Activated CD4-positive, alpha-beta T cell treated with anti-CD3 and anti-CD28 coated beads for 36 hours (primary cell): ENCODE results near the gene LRRN2. TPM values are rescaled to one million over a fixed set of nuclear protein-coding genes. Genes with fewer than 3 reads are reported as not detected.
A peak's percentile ranks its signal among the peaks of the same experiment; 100 is the strongest.

ENCODE experiments used
- ATAC-seq: fragments of 200-7000 bp; cut with Tn5 transposase; one replicate; pipeline ENCODE4 v1.10.0; 2021; ENCODE audit warnings: mild to moderate bottlenecking, moderate library complexity
- CTCF ChIA-PET: fragments of 350-600 bp; sonication (Branson Sonifier 250); formaldehyde crosslinking; loops from one replicate; lab custom pipeline; 2021; ENCODE audit warnings: antibody characterized with exemption; lab: Charles Lee
- POLR2A ChIA-PET: fragments of 350-600 bp; sonication (Branson Sonifier 250); formaldehyde crosslinking; loops from one replicate; lab custom pipeline; 2021; ENCODE audit warnings: antibody characterized with exemption, inconsistent platforms; lab: Charles Lee
- DNase-seq: peaks from one replicate; pipeline ENCODE4 v3.0.0-alpha.2; 2020
- H3K27ac Mint-ChIP-seq: one replicate; pipeline ENCODE4 v1.8.0; 2021; ENCODE audit warnings: mixed read lengths
- H3K27me3 Mint-ChIP-seq: one replicate; pipeline ENCODE4 v1.8.0; 2021; ENCODE audit warnings: mixed read lengths
- H3K36me3 Mint-ChIP-seq: one replicate; pipeline ENCODE4 v1.8.0; 2021; ENCODE audit warnings: low read depth, mixed read lengths
- H3K4me1 Mint-ChIP-seq: one replicate; pipeline ENCODE4 v1.8.0; 2021; ENCODE audit warnings: mixed read lengths
- H3K4me3 Mint-ChIP-seq: one replicate; pipeline ENCODE4 v1.8.0; 2021; ENCODE audit warnings: mild to moderate bottlenecking, moderate library complexity, mixed read lengths
- H3K9me3 Mint-ChIP-seq: one replicate; pipeline ENCODE4 v1.8.0; 2021; ENCODE audit warnings: low read depth, mixed read lengths
- intact Hi-C, 2 experiments: fragments of 100-400 bp; cut with DNase I in 1 of 2; cut with micrococcal nuclease in 1 of 2; formaldehyde crosslinking; loops; one replicate each; pipeline versions ENCODE4 v1.14.2 to v1.15.1; 2022 to 2024; cut with DNase I, micrococcal nuclease
- total RNA-seq, 2 experiments: library from RNA; stranded (reverse); gene quantifications; one replicate each; pipeline ENCODE4 v1.2.3, GENCODE V29; 2021

The LRRN2 gene
- total RNA-seq, 2 experiments from 2014 or later, result 0.05 TPM; not detected in 1

DNA sequence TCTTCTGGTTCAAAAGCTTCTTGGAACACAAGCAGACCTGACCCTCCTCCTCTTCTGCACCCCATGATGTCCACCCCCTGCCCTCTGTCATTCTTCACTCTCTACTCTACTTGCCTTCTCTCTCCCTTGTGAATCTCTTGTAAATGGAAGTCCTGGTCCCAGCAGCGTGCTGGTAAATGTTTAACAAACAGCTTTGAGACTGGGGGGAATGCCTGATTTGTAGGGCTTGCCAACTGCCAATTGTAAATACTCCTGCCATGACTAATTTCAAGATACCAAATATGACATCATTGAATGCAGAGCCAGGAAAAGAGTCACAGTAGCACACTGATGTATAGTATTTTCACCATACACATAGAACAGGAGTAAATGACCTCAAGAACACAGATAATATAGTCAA is 40.9 kb upstream of the LRRN2 start:
- intact Hi-C loops, result no loop called here
- no peak for DNase-seq
- ATAC-seq, result peak; percentile 80
- Mint-ChIP-seq H3K36me3 (no peaks in the 10 kb centered on the region), H3K4me1 (peaks cover 3% of the 10 kb centered on the region), H3K27me3 (no peaks in the 10 kb centered on the region), H3K9me3 (no peaks in the 10 kb centered on the region), H3K4me3 (no peak overlapping the region), H3K27ac (no peak overlapping the region)
- CTCF ChIA-PET, result interaction anchor here (0.7 to 1.6 kb wide), 3 partner anchors 45 to 147 kb away, joined by 3 to 4 read pairs (median 3); no protein-coding TSS in a partner anchor
- POLR2A ChIA-PET, result no interaction called here

DNA sequence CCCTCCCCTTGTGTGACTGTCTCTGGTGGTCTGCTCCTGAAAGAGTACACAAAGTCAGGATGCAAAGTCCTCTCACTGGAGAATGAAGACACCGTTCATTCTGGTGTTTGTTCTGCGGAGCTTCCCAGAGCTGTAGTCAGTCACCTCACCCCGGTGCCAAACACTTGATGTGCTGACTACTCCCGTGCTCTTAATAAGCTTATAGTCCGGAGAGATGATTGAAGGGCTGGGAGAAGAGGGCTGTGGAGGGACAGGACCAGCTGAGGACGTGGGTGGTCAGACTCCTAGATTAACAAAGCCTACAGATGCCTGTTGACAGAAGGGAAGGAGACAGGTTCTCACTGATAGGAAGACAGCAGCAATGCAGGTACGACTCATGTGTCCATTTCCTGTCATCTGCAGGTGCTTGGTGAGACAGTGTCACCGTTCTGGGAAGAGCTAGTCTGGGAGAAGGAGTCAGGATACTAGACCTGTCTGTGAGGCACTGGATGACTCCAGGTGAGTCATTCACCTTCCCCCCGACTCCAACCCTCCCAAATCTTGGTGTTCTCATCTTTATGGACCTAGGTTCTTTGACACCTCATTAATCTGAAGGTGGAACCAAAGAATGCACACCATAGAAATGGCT is 40.4 kb upstream of the LRRN2 start:
- Mint-ChIP-seq H3K36me3 (no peaks in the 10 kb centered on the region), H3K9me3 (no peaks in the 10 kb centered on the region), H3K27ac (no peak overlapping the region), H3K4me1 (peaks cover 3% of the 10 kb centered on the region), H3K4me3 (no peak overlapping the region), H3K27me3 (no peaks in the 10 kb centered on the region)
- DNase-seq, result no peak
- ChIA-PET POLR2A (no interaction called here), CTCF (interaction anchor here (0.7 to 1.6 kb wide), 5 partner anchors 11 to 147 kb away, joined by 3 to 4 read pairs (median 3); no protein-coding TSS in a partner anchor)
- ATAC-seq, result peak; percentile 33
- intact Hi-C loops, result no loop called here

DNA sequence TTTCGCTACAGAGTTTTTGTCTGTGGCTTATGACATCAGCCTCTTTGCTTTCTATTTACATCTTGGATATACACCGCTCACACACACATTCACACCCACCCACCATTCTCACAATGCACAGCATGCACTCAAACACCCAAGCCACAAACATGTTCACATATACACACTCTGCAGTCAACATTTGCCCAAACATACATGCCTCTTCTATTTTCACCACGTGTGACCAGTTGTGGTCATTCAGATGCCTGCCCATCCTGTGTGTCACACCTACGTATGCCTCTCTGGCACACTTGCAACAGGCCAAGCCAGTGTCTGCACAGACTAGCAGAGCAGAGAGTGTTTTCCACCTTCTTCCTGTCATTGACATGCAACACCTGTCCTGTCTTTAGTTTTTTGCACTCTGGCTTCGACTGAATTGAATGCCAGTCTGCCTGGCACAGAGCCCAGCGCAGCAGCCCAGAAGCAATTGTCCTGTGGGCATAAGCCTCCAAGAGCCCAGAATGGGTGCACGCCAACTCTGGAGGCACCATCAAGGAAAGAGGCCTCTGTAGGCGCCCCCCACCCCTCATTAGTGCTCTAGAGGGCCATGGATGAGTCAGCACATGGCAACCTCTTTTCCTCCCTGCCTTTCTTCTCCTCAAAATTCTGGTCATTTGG is 37.7 kb upstream of the LRRN2 start:
- POLR2A ChIA-PET, result no interaction called here
- Mint-ChIP-seq H3K4me1 (peaks cover 3% of the 10 kb centered on the region), H3K27ac (no peak overlapping the region), H3K36me3 (no peaks in the 10 kb centered on the region), H3K9me3 (no peaks in the 10 kb centered on the region), H3K4me3 (no peak overlapping the region), H3K27me3 (no peaks in the 10 kb centered on the region)
- ATAC-seq (peak; percentile 49), DNase-seq (no peak)
- intact Hi-C loops, result no loop called here
- CTCF ChIA-PET, result no interaction called here

DNA sequence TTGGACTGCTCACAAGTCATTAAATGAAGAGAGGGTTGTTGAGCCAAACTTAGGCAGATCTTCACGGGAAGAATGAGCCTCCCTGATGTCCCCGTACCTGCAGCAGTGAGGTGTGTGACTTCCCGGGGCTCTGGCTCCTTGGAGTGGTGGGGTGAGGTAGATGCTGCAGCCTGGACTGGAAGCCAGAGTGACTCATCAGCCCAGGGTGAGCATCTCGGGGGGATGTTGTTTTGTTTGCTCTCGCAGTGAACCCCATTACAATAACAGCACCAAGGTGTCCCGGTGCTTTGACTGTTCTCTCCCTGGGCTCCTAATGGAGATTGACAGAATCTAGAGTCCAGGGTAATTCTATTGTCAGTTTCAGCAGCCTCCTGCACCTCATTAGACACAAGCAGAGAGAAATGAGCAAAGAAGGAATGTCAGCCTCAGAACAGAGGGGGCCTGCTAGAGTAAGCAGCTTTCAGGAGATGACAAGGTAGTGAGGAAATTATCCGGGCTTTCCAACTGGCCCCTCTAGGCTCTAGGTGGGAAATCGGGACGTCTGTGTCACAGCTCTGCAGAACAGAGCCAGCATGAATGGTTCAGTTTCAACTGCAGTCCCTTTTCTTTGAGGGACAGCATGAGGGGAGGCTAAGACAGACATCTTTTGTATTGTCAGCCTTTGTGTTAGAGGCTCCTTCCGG is 36.0 kb upstream of the LRRN2 start:
- H3K27ac Mint-ChIP-seq, result no peak overlapping the region
- ChIA-PET CTCF (interaction anchor here (1.1 kb wide), 1 partner anchor 25 kb away, joined by 3 read pairs; no protein-coding TSS in a partner anchor), POLR2A (no interaction called here)
- H3K36me3 Mint-ChIP-seq, result no peaks in the 10 kb centered on the region
- DNase-seq, result no peak
- intact Hi-C loops, result no loop called here
- H3K9me3 Mint-ChIP-seq, result no peaks in the 10 kb centered on the region
- peaks cover 3% of the 10 kb centered on the region for H3K4me1 Mint-ChIP-seq
- no peaks in the 10 kb centered on the region for H3K27me3 Mint-ChIP-seq
- H3K4me3 Mint-ChIP-seq, result no peak overlapping the region
- ATAC-seq, result no peak

DNA sequence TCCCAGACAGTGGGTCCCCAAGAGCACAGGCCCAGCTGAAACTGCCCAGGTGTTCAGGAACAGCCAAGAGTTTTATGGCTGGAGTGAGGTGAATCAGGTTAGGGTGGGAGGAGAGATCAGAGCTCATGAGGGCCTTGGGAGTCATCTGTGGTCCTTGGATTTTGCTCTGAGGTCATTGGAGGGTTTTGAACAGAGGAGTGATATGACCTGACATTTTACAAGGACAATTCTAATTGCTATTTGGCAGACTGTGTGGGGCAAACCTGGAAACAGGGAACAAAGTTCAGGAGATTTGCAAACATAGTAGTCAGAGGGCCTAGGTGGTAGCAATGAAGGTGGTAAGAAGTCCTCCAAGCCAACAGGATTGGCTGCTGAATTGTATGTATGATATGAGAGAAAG is 31.1 kb upstream of the LRRN2 start:
- no peak for ATAC-seq
- intact Hi-C loops, result no loop called here

DNA sequence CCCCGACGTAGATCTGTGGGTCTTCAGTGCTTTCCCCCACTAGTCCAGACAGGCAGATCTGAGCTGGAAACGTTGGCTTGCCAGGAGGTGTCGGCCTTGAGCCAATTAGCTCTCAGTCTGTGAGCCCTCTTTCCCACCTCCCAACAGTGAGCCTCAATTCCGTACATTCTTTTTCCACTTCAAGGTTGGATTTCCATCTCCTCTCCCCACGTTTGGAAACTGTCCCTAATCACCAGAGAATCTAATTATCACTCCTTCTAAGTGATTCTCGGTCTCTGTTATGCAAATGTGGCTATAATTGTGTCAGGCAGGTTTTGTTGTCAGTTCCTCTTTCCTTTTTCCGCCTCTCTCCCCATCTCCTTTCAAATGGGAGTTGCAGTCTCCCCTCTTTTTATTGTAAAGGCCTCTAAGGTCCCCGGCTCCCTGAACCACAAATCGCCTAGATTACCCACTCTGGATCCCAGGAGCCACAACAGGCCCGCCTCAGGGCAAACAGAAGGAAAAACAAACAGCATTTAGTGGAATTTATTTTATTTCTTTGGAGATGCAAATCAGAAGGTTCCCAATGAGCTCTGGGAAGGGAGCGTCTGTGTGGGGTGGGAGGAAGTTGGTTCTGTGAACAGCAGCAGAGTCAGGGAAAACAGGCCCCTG is 29.4 kb upstream of the LRRN2 start:
- Mint-ChIP-seq H3K27me3 (peaks cover 10% of the 10 kb centered on the region), H3K36me3 (no peaks in the 10 kb centered on the region), H3K4me3 (no peak overlapping the region), H3K27ac (no peak overlapping the region), H3K9me3 (no peaks in the 10 kb centered on the region), H3K4me1 (peaks cover 7% of the 10 kb centered on the region)
- POLR2A ChIA-PET, result no interaction called here
- intact Hi-C loops, result no loop called here
- no peak for DNase-seq
- CTCF ChIA-PET, result interaction anchor here (0.6 to 1.9 kb wide), 3 partner anchors 10 to 92 kb away, joined by 3 to 5 read pairs (median 3); no protein-coding TSS in a partner anchor
- ATAC-seq, result no peak

More for the DNA sequence above, 31.1 kb upstream of the LRRN2 start:
- CTCF ChIA-PET, result no interaction called here
- H3K4me3 Mint-ChIP-seq, result no peak overlapping the region
- no peak overlapping the region for H3K27ac Mint-ChIP-seq
- H3K36me3 Mint-ChIP-seq, result no peaks in the 10 kb centered on the region
- H3K27me3 Mint-ChIP-seq, result peaks cover 8% of the 10 kb centered on the region
- no peak for DNase-seq
- H3K9me3 Mint-ChIP-seq, result no peaks in the 10 kb centered on the region
- peaks cover 7% of the 10 kb centered on the region for H3K4me1 Mint-ChIP-seq
- POLR2A ChIA-PET, result no interaction called here

DNA sequence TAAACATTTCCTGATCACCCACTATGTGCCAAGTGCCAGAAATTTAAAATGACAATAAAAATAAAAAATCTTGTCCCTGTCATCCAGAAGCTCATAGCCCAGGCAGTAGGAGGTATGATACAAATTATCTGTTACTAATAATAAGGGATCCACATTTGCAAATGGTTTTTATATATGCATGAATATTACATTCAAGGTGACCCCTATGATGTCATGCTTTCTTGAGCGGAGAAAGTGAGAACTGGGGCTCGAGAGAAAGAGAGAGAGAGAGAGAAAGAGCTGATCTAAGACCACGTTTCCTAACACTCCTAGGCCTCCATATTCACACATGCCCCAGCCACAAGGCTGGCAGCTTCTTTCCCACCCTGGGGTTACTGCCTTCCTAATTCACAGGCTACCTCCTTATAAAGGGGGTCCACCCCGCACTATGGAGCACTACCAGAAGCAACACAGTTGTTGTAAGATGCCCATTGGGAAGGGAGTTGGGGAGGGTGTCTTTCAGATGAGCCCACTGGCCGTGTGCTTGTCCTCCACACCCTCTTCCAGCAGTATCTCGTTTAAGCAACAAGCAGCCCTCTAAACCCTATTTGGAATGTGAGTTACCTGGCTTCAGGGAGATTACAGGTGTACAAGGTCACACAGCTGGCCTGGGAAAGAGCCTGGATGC is 28.8 kb upstream of the LRRN2 start:
- no peaks in the 10 kb centered on the region for H3K9me3 Mint-ChIP-seq
- H3K4me1 Mint-ChIP-seq, result peaks cover 7% of the 10 kb centered on the region
- H3K36me3 Mint-ChIP-seq, result no peaks in the 10 kb centered on the region
- peaks cover 10% of the 10 kb centered on the region for H3K27me3 Mint-ChIP-seq
- DNase-seq (no peak), ATAC-seq (no peak)
- ChIA-PET CTCF (interaction anchor here (0.6 to 1.9 kb wide), 3 partner anchors 11 to 93 kb away, joined by 3 to 5 read pairs (median 3); no protein-coding TSS in a partner anchor), POLR2A (no interaction called here)
- intact Hi-C loops, result no loop called here
- no peak overlapping the region for H3K27ac Mint-ChIP-seq
- no peak overlapping the region for H3K4me3 Mint-ChIP-seq

DNA sequence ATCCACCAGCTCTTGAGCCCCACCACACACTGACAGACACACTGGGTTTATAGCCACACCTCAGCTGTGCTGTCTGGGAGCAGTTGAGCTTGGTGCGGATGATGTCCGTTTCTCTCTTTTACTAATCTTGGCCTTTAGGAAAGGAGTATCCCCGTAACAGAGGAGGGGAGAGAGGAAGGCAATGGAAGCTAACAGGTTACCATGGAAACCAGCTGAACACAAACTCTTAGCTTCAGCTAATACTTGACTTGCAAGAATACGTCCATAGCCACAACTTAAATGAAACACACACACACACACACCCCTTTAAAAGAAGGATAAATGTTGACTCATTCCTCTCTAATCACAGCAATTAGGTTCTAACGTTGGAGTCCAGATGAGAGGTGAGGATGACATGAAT is 28.0 kb upstream of the LRRN2 start:
- intact Hi-C loops, result no loop called here
- ATAC-seq, result no peak
- Mint-ChIP-seq H3K4me3 (no peak overlapping the region), H3K27ac (no peak overlapping the region), H3K9me3 (no peaks in the 10 kb centered on the region), H3K27me3 (peaks cover 10% of the 10 kb centered on the region), H3K4me1 (peaks cover 7% of the 10 kb centered on the region), H3K36me3 (no peaks in the 10 kb centered on the region)
- ChIA-PET POLR2A (no interaction called here), CTCF (interaction anchor here (1.9 kb wide), 1 partner anchor 94 kb away, joined by 5 read pairs; no protein-coding TSS in a partner anchor)
- DNase-seq, result no peak

DNA sequence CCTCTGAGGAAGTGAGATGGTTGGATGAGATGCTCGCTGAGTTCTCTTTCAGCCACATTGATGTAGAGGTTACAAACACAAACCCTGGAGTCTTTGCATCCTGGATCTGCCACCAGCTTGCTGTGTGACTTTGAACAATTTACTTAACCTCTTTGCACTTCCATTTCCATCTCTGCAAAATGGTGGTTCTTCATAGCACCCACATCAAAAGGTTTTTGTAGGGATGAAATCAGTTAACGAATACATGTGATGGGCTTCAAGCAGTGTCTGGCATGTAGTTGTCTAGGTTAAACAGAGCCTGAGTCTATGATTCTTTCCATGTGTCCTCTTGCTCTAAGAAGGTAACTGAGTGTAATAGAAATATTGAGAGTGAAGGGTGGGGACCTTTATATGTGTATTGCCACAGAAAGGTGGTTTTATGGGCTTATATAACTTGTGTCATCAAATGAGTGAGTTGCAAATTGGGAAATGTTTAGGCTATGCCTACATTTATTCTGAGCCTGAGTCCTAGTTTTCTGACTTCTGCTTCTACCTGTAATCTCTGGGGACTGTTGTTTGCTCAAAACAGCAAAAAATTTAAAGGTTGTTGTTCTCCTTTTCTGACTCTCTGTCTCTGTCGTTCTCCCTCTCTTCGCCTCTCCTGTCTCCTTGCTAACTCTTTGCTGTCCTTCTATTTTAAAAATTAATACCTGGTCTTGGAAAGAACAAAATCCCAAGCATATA is 27.3 kb upstream of the LRRN2 start:
- CTCF ChIA-PET, result interaction anchor here (0.6 to 1.0 kb wide), 2 partner anchors 95 to 98 kb away, joined by 3 to 4 read pairs; no protein-coding TSS in a partner anchor
- H3K9me3 Mint-ChIP-seq, result no peaks in the 10 kb centered on the region
- no peak overlapping the region for H3K4me3 Mint-ChIP-seq
- DNase-seq, result no peak
- POLR2A ChIA-PET, result no interaction called here
- H3K27ac Mint-ChIP-seq, result no peak overlapping the region
- intact Hi-C loops, result no loop called here
- ATAC-seq, result no peak
- no peaks in the 10 kb centered on the region for H3K36me3 Mint-ChIP-seq
- H3K4me1 Mint-ChIP-seq, result peaks cover 9% of the 10 kb centered on the region
- peaks cover 10% of the 10 kb centered on the region for H3K27me3 Mint-ChIP-seq

DNA sequence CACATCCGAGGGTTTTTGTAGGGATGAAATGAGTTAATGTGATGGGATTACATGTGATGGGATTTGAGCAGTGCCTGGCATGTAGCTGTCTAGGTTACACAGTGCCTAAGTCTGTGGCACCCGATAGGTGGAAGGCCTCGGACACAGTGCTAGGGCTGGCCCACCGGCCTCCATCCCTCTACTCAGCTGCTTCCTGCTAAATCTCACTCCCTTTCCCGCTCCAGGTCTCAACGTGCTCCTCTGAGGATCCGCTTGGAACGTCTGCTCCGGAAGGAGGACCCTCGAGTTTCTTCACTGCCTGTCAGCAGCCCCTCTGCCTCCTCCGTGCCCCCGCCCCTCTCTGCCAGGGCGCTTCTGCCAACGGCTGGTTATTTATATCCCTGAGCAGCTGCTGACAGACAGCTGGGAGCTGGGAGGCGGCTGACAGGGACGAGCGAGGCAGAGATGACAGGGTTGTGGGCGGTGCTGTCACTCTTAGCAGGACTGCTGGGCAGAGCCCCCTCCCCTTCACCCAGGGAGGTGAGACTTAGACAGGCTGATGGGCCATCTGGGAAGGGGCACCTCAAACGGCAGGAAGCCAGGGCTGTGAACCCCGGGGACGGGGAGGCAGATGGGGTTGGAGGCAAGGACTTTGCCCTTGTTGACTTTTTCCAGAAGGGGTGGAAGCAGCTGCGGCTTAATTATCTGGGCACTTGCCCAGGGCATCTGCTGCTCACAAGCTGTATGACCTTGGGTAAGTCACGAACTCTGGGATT is 26.6 kb upstream of the LRRN2 start:
- no peak for ATAC-seq
- no peaks in the 10 kb centered on the region for H3K36me3 Mint-ChIP-seq
- intact Hi-C loops, result no loop called here
- H3K27ac Mint-ChIP-seq, result no peak overlapping the region
- H3K27me3 Mint-ChIP-seq, result peaks cover 10% of the 10 kb centered on the region
- DNase-seq, result no peak
- peaks cover 15% of the 10 kb centered on the region for H3K4me1 Mint-ChIP-seq
- ChIA-PET CTCF (interaction anchor here (0.6 to 1.0 kb wide), 2 partner anchors 95 to 99 kb away, joined by 3 to 4 read pairs; no protein-coding TSS in a partner anchor), POLR2A (no interaction called here)
- no peak overlapping the region for H3K4me3 Mint-ChIP-seq
- H3K9me3 Mint-ChIP-seq, result no peaks in the 10 kb centered on the region
